ENCODE data around the gene DIDO1. TPM values are rescaled to one million over a fixed set of nuclear protein-coding genes. Genes with fewer than 3 reads are reported as not detected.

The DIDO1 gene
- polyA plus RNA-seq, 1 experiment, result 19.8 TPM

DNA sequence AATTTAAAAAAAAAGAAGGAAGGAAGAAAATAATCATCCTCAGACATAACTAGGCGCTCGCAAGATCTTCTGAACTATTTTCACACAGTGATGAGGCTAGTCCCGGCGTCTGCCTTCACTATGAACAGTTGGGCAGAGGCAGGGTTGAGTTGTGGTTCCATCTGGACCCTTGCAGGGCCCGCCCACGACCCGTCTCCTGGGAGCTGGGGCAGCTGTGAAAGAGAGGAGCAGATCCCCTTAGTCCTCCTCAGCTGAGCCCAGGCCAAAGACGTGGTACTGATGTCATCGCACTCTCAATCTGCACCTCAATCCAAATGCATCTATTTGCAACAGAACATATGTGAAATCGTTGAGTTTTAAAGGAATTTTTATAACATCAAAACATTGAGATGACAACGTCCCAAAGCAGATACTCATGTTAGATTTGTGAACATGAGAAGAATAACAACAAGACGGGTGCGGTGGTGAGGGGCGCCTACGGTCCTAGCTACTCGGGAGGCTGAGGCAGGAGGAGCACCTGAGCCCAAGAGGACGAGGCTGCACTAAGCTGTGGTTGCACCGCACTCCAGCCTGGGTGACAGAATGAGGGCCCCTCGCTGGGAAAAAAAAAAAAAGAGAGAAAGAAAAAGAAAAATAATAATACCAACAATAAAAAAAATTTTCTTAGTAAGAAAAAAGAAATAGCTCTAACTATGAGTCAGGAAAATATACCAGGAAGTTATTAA is 80.0 kb downstream of the DIDO1 start:
- no peak overlapping the region for H3K4me3 ChIP-seq (ENCODE audit: low read depth, low read length)
- DNase-seq (ENCODE audit: low read depth), result no peak
- H3K27me3 ChIP-seq (ENCODE audit: control insufficient read depth, insufficient read depth, low read length), result no peaks in the 10 kb centered on the region
- CTCF ChIA-PET, result interaction anchor here (0.8 to 1.8 kb wide), 3 partner anchors 8 to 38 kb away, joined by 3 to 4 read pairs (median 3); no protein-coding TSS in a partner anchor
- no peak for TF ChIP-seq CTCF (IDR thresholded peaks at IDR 0.05; ENCODE audit: insufficient read depth, low read depth, low read length)
- no peaks in the 10 kb centered on the region for H3K36me3 ChIP-seq (ENCODE audit: control insufficient read depth, insufficient read depth, low read length)
- POLR2A ChIA-PET, result no interaction called here

DNA sequence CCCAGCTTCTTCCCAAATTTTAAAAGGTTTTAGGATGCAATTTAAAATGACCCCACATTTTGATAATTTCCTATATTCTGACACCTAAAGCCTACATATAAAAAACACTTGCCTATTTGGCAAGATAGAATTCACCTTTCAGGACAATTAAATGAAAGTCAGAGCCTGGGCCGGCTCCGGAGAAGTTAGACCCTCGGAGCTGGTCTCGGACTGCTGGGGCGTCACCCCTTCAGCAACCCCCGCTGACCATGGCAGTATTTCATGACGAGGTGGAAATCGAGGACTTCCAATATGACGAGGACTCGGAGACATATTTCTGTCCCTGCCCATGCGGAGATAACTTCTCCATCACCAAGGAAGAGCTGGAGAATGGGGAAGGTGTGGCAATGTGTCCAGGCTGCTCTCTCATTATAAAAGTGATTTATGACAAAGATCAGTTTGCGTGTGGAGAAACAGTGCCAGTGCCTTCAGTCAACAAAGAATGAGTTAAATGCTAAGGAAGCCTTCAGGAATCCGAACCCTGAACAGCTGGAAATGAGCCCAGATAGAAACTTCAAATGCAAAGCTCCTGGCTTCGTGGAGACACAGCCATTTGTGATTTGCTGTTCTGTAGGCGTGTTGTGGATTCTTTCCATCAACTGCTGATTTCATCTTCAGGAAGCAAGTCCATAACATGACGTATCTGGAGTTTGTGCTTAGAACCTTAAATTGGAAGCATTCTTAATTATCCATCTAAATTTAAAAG is 80.7 kb downstream of the DIDO1 start:
- TF ChIP-seq CTCF (IDR thresholded peaks at IDR 0.05; ENCODE audit: insufficient read depth, low read depth, low read length), result no peak
- no peak for DNase-seq (ENCODE audit: low read depth)
- Histone ChIP-seq H3K4me3 (ENCODE audit: low read depth, low read length) (no peak overlapping the region), H3K36me3 (ENCODE audit: control insufficient read depth, insufficient read depth, low read length) (no peaks in the 10 kb centered on the region), H3K27me3 (ENCODE audit: control insufficient read depth, insufficient read depth, low read length) (no peaks in the 10 kb centered on the region)
- ChIA-PET CTCF (interaction anchor here (0.8 to 1.4 kb wide), 2 partner anchors 9 to 37 kb away, joined by 3 read pairs; no protein-coding TSS in a partner anchor), POLR2A (no interaction called here)

GRCh38 chr20:62844182-62844581 is 82.1 kb downstream of the DIDO1 start:
- DNase-seq (ENCODE audit: low read depth), result no peak
- POLR2A ChIA-PET, result no interaction called here
- no peak for TF ChIP-seq CTCF (IDR thresholded peaks at IDR 0.05; ENCODE audit: insufficient read depth, low read depth, low read length)
- CTCF ChIA-PET, result no interaction called here
- H3K4me3 ChIP-seq (ENCODE audit: low read depth, low read length), result no peak overlapping the region
- H3K27me3 ChIP-seq (ENCODE audit: control insufficient read depth, insufficient read depth, low read length), result no peaks in the 10 kb centered on the region
- H3K36me3 ChIP-seq (ENCODE audit: control insufficient read depth, insufficient read depth, low read length), result no peaks in the 10 kb centered on the region

DNA sequence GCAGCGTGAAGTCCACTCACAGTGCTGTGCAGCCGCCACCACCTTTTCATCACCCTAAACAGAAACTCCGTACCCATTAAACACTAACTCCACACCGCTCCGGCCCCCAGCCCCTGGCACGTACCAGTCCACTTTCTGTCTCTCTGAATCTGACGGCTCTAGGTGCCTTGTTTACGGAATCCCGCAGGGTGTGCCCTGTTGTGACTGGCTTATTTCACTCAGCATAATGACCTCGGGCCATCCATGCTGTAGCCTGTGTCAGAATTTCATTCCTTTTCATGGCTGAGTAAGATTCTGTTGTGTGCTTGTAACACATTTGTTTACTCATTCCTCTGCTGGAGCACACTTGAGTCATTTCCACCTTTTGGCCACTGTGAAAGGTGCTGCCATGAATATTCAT is 82.6 kb downstream of the DIDO1 start:
- TF ChIP-seq CTCF (IDR thresholded peaks at IDR 0.05; ENCODE audit: insufficient read depth, low read depth, low read length), result no peak
- no peaks in the 10 kb centered on the region for H3K27me3 ChIP-seq (ENCODE audit: control insufficient read depth, insufficient read depth, low read length)
- CTCF ChIA-PET, result no interaction called here
- DNase-seq (ENCODE audit: low read depth), result no peak
- no peaks in the 10 kb centered on the region for H3K36me3 ChIP-seq (ENCODE audit: control insufficient read depth, insufficient read depth, low read length)
- POLR2A ChIA-PET, result no interaction called here
- H3K4me3 ChIP-seq (ENCODE audit: low read depth, low read length), result no peak overlapping the region

- ChIA-PET POLR2A (no interaction called here), CTCF (no interaction called here)
- Histone ChIP-seq H3K27me3 (ENCODE audit: control insufficient read depth, insufficient read depth, low read length) (no peaks in the 10 kb centered on the region), H3K4me3 (ENCODE audit: low read depth, low read length) (no peak overlapping the region), H3K36me3 (ENCODE audit: control insufficient read depth, insufficient read depth, low read length) (no peaks in the 10 kb centered on the region)
- DNase-seq (ENCODE audit: low read depth), result no peak
- no peak for TF ChIP-seq CTCF (IDR thresholded peaks at IDR 0.05; ENCODE audit: insufficient read depth, low read depth, low read length)
Measured at GRCh38 chr20:62841705-62842212, 84.5 kb downstream of the DIDO1 start.

All from BJ (cell line).